Endothelial cell (in vitro differentiated cells): Measurements from ENCODE around the gene USH2A. TPM values are rescaled to one million over a fixed set of nuclear protein-coding genes. Genes with fewer than 3 reads are reported as not detected.

Experiments used
- DNase-seq: peaks from one replicate; pipeline ENCODE4 v3.0.0; 2021; ENCODE audit warnings: low spot score
- H3K27ac Mint-ChIP-seq: one replicate; pipeline ENCODE4 v1.8.0; 2021; ENCODE audit warnings: mixed read lengths, inconsistent platforms; ENCODE audit not compliant: unreplicated experiment
- H3K27me3 Mint-ChIP-seq: one replicate; pipeline ENCODE4 v1.8.0; 2021; ENCODE audit warnings: mild to moderate bottlenecking, moderate library complexity, mixed read lengths, inconsistent platforms; ENCODE audit not compliant: unreplicated experiment
- H3K36me3 Mint-ChIP-seq: one replicate; pipeline ENCODE4 v1.8.0; 2021; ENCODE audit warnings: mild to moderate bottlenecking, low read depth, mixed read lengths, inconsistent platforms; ENCODE audit not compliant: unreplicated experiment
- H3K4me1 Mint-ChIP-seq: one replicate; pipeline ENCODE4 v1.8.0; 2021; ENCODE audit warnings: mild to moderate bottlenecking, mixed read lengths, inconsistent platforms; ENCODE audit not compliant: unreplicated experiment
- H3K4me3 Mint-ChIP-seq: one replicate; pipeline ENCODE4 v1.8.0; 2021; ENCODE audit warnings: mild to moderate bottlenecking, mixed read lengths, inconsistent platforms; ENCODE audit not compliant: unreplicated experiment
- H3K9me3 Mint-ChIP-seq: one replicate; pipeline ENCODE4 v1.8.0; 2021; ENCODE audit warnings: mixed read lengths, inconsistent platforms; ENCODE audit not compliant: unreplicated experiment
- CTCF ChIP-seq: fragments of 200-600 bp; sonication (generic); IDR thresholded peaks from one replicate; pipeline ENCODE4 v1.5.0; 2021; ENCODE audit warnings: antibody characterized with exemption; ENCODE audit not compliant: unreplicated experiment
- total RNA-seq: library from RNA; stranded (reverse); fragmentation: NEBNext Ultra II Directional; extraction: Animal tissue kit (Norgen Biotek cat#: 25700); gene quantifications from one replicate; pipeline ENCODE4 v1.2.1, GENCODE V29; 2021; ENCODE audit not compliant: unreplicated experiment

USH2A gene
- total RNA-seq, 1 donor from 2014 or later: not detected

GRCh38 chr1:215665215-215665614, 758.0 kb downstream of the USH2A start:
- Mint-ChIP-seq H3K4me1 (peaks cover 3% of the 10 kb centered on the region), H3K27ac (no peak overlapping the region), H3K4me3 (no peak overlapping the region), H3K9me3 (no peaks in the 10 kb centered on the region), H3K27me3 (peaks cover 1% of the 10 kb centered on the region), H3K36me3 (no peaks in the 10 kb centered on the region)
- TF ChIP-seq CTCF: no peak
- DNase-seq: no peak

GRCh38 chr1:215661033-215661432, 762.2 kb downstream of the USH2A start:
- H3K27ac Mint-ChIP-seq: no peak overlapping the region

DNA sequence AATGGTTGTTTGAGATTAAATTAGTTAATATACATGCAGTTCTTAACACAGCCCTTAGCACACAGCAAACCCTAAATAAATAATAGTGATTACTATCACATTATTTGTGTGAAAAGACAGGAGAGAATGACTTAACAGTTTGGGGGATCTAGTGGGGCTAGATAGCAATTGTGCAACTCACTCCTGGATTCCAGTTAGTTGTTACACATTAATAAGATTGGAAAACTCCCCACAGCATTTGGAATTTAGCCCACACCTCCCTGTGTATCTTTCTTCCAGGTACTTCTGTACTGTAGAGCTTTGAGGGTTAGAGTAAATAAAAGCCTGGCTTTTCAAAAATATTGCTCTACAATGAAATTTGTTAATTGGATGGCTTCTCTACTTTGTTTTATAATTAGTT, 763.0 kb downstream of the USH2A start:
- Mint-ChIP-seq H3K36me3 (no peaks in the 10 kb centered on the region), H3K4me3 (no peak overlapping the region), H3K27ac (no peak overlapping the region), H3K4me1 (no peaks in the 10 kb centered on the region), H3K9me3 (no peaks in the 10 kb centered on the region), H3K27me3 (peaks cover 1% of the 10 kb centered on the region)
- no peak for TF ChIP-seq CTCF
- DNase-seq: no peak

More at GRCh38 chr1:215661033-215661432, 762.2 kb downstream of the USH2A start:
- no peak for TF ChIP-seq CTCF
- Mint-ChIP-seq H3K27me3 (peaks cover 1% of the 10 kb centered on the region), H3K9me3 (no peaks in the 10 kb centered on the region), H3K4me1 (no peaks in the 10 kb centered on the region), H3K4me3 (no peak overlapping the region), H3K36me3 (no peaks in the 10 kb centered on the region)
- no peak for DNase-seq

- TF ChIP-seq CTCF: no peak
- Mint-ChIP-seq H3K27me3 (peaks cover 1% of the 10 kb centered on the region), H3K4me1 (no peaks in the 10 kb centered on the region), H3K27ac (no peak overlapping the region), H3K36me3 (no peaks in the 10 kb centered on the region), H3K4me3 (no peak overlapping the region), H3K9me3 (no peaks in the 10 kb centered on the region)
- no peak for DNase-seq
Measured at GRCh38 chr1:215657047-215657446, 766.2 kb downstream of the USH2A start.

GRCh38 chr1:215652371-215652770, 770.9 kb downstream of the USH2A start:
- Mint-ChIP-seq H3K4me3 (no peak overlapping the region), H3K9me3 (no peaks in the 10 kb centered on the region), H3K4me1 (no peaks in the 10 kb centered on the region), H3K27ac (no peak overlapping the region), H3K36me3 (no peaks in the 10 kb centered on the region), H3K27me3 (no peaks in the 10 kb centered on the region)
- no peak for DNase-seq
- no peak for TF ChIP-seq CTCF
